HEK293T (cell line): Measurements from ENCODE around the gene NHLRC2.
"Not testable (repeated sequence)": the region's sequence is repeated elsewhere in the genome, so short reads cannot be mapped to it uniquely, and the experiment has no call there.

ENCODE experiments used
- CTCF ChIA-PET: fragments of 350-600 bp; formaldehyde crosslinking; extraction: SDS; loops from one replicate; lab custom pipeline; 2021; ENCODE audit warnings: antibody characterized with exemption, inconsistent platforms; lab: Yijun Ruan, JAX
- POLR2A ChIA-PET: fragments of 350-600 bp; formaldehyde crosslinking; extraction: SDS; loops from one replicate; lab custom pipeline; 2020; ENCODE audit warnings: antibody characterized with exemption, inconsistent platforms; lab: Yijun Ruan, JAX
- DNase-seq: peaks from one replicate; pipeline ENCODE4 v3.0.0; 2012; ENCODE audit warnings: mixed read lengths; ENCODE audit errors: extremely low spot score
- ARNT ChIP-seq: fragments of 450-650 bp; IDR thresholded peaks from 2 replicates; pipeline ENCODE4 v1.6.1; 2017; ENCODE audit warnings: mild to moderate bottlenecking
- BHLHE40 ChIP-seq: fragments of 450-650 bp; IDR thresholded peaks from 2 replicates; pipeline ENCODE4 v1.6.1; 2016; ENCODE audit warnings: mild to moderate bottlenecking, moderate library complexity, borderline replicate concordance
- CTBP1 ChIP-seq: fragments of 450-650 bp; IDR thresholded peaks from 2 replicates; pipeline ENCODE4 v1.6.1; 2016; ENCODE audit warnings: borderline replicate concordance
- ELF4 ChIP-seq: fragments of 450-650 bp; IDR thresholded peaks from 2 replicates; pipeline ENCODE4 v1.6.1; 2017; ENCODE audit warnings: antibody characterized with exemption
- FOXA1 ChIP-seq: fragments of 450-650 bp; IDR thresholded peaks from 2 replicates; pipeline ENCODE4 v1.6.1; 2016; ENCODE audit warnings: mild to moderate bottlenecking
- FOXK2 ChIP-seq: fragments of 450-650 bp; IDR thresholded peaks from 2 replicates; pipeline ENCODE4 v1.6.1; 2016; ENCODE audit warnings: mild to moderate bottlenecking
- FOXM1 ChIP-seq: fragments of 450-650 bp; IDR thresholded peaks from 2 replicates; pipeline ENCODE4 v1.6.1; 2017; ENCODE audit warnings: mild to moderate bottlenecking, borderline replicate concordance
- HDGF ChIP-seq: fragments of 450-650 bp; IDR thresholded peaks from 2 replicates; pipeline ENCODE4 v1.6.1; 2017; ENCODE audit warnings: antibody characterized with exemption, borderline replicate concordance
- L3MBTL2 ChIP-seq: fragments of 450-650 bp; conservative IDR thresholded peaks from 2 replicates; pipeline ENCODE4 v1.6.1; 2016; ENCODE audit warnings: mild to moderate bottlenecking
- LEF1 ChIP-seq: fragments of 450-650 bp; IDR thresholded peaks from 2 replicates; pipeline ENCODE4 v1.6.1; 2017; ENCODE audit warnings: mild to moderate bottlenecking, borderline replicate concordance
- NFRKB ChIP-seq: fragments of 450-650 bp; IDR thresholded peaks from 2 replicates; pipeline ENCODE4 v1.6.1; 2016; ENCODE audit warnings: mild to moderate bottlenecking, moderate library complexity
- SP1 ChIP-seq: fragments of 450-650 bp; IDR thresholded peaks from 2 replicates; pipeline ENCODE4 v1.6.1; 2017
- SUZ12 ChIP-seq: fragments of 450-650 bp; IDR thresholded peaks from 2 replicates; pipeline ENCODE4 v1.6.1; 2016; ENCODE audit warnings: mild to moderate bottlenecking
- TARDBP ChIP-seq: fragments of 450-650 bp; IDR thresholded peaks from 2 replicates; pipeline ENCODE4 v1.6.1; 2016
- ZNF384 ChIP-seq: fragments of 450-650 bp; IDR thresholded peaks from 2 replicates; pipeline ENCODE4 v1.6.1; 2016
- TF ChIP-seq, protein P1 (sequence below): fragments of 450-650 bp; IDR thresholded peaks from 2 replicates; pipeline ENCODE4 v1.6.1; 2016

NHLRC2 gene, protein sequence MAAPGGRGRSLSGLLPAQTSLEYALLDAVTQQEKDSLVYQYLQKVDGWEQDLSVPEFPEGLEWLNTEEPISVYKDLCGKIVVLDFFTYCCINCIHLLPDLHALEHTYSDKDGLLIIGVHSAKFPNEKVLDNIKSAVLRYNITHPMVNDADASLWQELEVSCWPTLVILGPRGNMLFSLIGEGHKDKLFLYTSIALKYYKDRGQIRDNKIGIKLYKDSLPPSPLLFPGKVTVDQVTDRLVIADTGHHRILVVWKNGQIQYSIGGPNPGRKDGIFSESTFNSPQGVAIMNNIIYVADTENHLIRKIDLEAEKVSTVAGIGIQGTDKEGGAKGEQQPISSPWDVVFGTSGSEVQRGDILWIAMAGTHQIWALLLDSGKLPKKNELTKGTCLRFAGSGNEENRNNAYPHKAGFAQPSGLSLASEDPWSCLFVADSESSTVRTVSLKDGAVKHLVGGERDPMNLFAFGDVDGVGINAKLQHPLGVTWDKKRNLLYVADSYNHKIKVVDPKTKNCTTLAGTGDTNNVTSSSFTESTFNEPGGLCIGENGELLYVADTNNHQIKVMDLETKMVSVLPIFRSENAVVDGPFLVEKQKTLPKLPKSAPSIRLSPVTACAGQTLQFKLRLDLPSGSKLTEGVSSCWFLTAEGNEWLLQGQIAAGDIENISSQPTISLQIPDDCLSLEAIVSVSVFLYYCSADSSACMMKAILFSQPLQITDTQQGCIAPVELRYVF

DNA sequence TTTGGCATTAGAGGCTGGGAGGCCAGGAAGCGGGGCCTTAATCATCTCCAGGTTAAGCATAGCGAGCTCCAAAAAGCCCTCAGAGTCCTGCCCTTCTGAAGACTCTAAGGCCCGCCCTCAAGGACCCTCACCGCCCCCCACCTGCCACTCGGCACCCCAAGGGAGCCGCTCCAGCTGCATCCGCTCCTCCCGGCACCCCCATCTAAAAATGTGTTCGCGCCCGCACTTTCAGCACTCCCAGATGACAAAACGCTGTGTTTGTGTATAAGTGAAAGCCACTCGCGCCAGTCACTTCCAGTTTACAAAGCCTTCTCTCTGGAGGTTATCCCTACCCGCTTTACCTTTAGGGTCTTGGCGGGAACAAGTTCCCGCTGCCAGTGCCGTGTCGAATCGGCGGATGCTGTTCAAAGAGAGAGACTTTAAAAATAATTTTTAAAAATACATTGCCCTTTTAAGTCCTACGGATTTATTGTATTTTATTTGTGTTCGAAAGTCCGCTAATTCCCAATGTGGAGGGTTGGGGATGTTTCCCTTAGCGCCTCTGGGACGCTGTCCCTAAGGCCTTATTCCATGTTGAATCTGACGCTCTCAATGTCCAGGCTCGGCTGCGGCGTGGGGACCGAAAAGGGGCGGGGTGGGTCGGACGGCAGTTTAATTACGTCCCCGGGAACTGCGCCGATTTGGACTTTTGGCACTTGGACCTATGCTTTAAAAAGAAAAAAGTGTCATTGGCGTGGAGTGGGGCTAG is at the start of gene NHLRC2, which contains the start of gene DCLRE1A:
NHLRC2 (plus strand) TSS at position 649 of the 748 bp plus-strand sequence. CDS start 212 bp downstream, outside the sequence.
DCLRE1A (minus strand) TSS at position 70 of the 748 bp plus-strand sequence. CDS start 900 bp downstream, outside the sequence.
- POLR2A ChIA-PET = no interaction called here
- peak; percentile 73 for DNase-seq
- TF ChIP-seq SUZ12 (no peak), LEF1 (no peak), L3MBTL2 (peak; percentile 93), SP1 (no peak), HDGF (no peak), BHLHE40 (no peak), FOXK2 (no peak), ARNT (no peak), TARDBP (no peak), NFRKB (peak; percentile 87)
- TF ChIP-seq, protein P1, sequence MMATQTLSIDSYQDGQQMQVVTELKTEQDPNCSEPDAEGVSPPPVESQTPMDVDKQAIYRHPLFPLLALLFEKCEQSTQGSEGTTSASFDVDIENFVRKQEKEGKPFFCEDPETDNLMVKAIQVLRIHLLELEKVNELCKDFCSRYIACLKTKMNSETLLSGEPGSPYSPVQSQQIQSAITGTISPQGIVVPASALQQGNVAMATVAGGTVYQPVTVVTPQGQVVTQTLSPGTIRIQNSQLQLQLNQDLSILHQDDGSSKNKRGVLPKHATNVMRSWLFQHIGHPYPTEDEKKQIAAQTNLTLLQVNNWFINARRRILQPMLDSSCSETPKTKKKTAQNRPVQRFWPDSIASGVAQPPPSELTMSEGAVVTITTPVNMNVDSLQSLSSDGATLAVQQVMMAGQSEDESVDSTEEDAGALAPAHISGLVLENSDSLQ = no peak
- CTCF ChIA-PET = no interaction called here

DNA sequence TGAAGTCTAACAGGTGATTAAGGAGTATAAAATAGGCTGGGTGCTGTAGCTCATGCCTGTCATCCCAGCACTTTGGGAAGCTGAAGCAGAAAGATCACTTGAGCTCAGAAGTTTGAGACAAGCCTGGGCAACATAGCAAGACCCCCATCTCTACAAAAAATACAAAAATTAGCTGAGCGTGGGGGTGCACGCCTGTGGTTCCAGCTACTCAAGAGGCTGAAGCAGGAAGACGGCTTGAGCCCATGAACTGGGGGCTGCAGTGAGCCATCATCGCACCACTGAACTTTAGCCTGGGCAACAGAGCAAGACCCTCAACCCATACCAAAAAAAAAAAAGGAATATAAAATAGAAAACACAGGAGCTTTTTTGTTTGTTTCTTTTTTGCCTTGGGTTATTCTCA is 48.0 kb upstream of the NHLRC2 start:
- ChIA-PET CTCF (interaction anchor here (1.1 kb wide), 1 partner anchor 127 kb away, joined by 4 read pairs; no protein-coding TSS in a partner anchor), POLR2A (no interaction called here)
- TF ChIP-seq CTBP1 (no peak), ZNF384 (no peak), NFRKB (no peak), SP1 (no peak), BHLHE40 (no peak), TARDBP (no peak), FOXK2 (no peak), FOXM1 (no peak), HDGF (no peak), FOXA1 (no peak), L3MBTL2 (no peak), LEF1 (no peak), SUZ12 (no peak), ELF4 (no peak), ARNT (no peak)
- TF ChIP-seq, protein P1 = no peak
- no peak for DNase-seq

DNA sequence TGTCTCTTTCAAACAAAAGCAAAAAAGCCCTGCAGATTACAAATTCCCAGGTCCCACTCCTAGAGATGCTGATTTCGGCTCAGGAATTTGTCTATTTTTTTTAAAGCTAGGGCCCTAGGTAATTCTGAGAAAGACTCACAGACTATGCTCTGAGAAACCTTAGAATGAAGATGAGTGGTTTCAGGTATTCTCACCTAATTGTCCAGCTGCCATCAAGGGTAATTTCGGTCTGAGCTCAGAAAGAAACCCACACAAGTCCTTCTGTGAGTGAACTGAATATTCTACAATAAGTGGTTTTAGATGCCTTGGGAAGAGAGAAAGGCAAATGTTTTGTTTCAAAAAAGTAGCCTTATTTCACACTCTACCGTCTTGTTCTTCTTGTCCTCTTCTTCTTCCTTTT is 46.3 kb upstream of the NHLRC2 start:
- POLR2A ChIA-PET = no interaction called here

DNA sequence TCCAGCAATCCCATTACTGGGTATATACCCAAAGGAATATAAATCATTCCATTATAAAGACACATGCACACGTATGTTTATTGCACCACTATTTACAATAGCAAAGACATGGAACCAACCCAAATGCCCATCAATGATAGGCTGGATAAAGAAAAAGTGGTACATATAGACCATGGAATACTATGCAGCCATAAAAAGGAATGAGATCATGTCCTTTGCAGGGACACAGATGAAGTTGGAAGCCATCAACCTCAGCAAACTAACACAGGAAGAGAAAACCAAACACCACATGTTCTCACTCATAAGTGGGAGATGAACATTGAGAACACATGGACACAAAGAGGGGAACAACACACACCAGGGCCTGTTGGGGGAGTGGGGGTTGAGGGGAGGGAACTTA is 39.8 kb upstream of the NHLRC2 start:
- POLR2A ChIA-PET, DNase-seq, CTCF ChIA-PET: not testable (repeated sequence)

More for the DNA sequence above, 46.3 kb upstream of the NHLRC2 start:
- DNase-seq = no peak
- CTCF ChIA-PET = no interaction called here
- TF ChIP-seq SP1 = no peak
- TF ChIP-seq HDGF = no peak
- no peak for TF ChIP-seq LEF1
- TF ChIP-seq, protein P1 = no peak
- no peak for TF ChIP-seq FOXA1
- no peak for TF ChIP-seq SUZ12
- no peak for TF ChIP-seq FOXK2
- TF ChIP-seq TARDBP = no peak
- TF ChIP-seq BHLHE40 = no peak
- no peak for TF ChIP-seq ARNT
- TF ChIP-seq ZNF384 = no peak
- no peak for TF ChIP-seq ELF4

DNA sequence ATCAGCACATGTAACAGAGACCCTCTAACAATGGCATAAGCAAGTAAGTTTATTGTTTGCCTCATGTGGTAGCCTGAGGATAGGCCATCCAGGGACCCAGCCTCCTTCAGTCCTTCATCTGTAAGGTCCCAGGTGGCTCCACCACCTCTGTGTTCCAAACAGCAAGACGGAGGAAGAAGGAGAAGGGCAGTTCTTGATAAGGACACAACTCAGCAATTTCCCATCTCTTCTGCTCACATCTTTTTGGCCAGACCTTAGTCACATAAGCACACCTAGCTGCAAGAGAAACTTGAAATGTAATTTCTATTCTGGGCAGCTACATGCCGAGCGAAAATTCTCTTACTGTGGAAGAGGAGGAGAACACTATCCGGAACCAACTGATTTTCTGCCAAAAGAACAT is 34.5 kb upstream of the NHLRC2 start:
- no peak for DNase-seq
- ChIA-PET POLR2A (no interaction called here), CTCF (interaction anchor here (0.7 kb wide), 1 partner anchor 536 kb away, joined by 7 read pairs; no protein-coding TSS in a partner anchor)
- TF ChIP-seq FOXK2 = no peak
- TF ChIP-seq TARDBP = no peak
- TF ChIP-seq HDGF = no peak
- TF ChIP-seq BHLHE40 = no peak
- TF ChIP-seq ARNT = no peak
- no peak for TF ChIP-seq SUZ12
- TF ChIP-seq LEF1 = no peak
- no peak for TF ChIP-seq NFRKB
- TF ChIP-seq ZNF384 = no peak
- TF ChIP-seq FOXM1 = no peak
